Panc1 (cell line): Measurements from ENCODE around the gene PDE6A. TPM values are rescaled to one million over a fixed set of nuclear protein-coding genes. Genes with fewer than 3 reads are reported as not detected.

ENCODE experiments used
- ATAC-seq: fragments of 200-7000 bp; cut with Tn5 transposase; 2 replicates; pipeline ENCODE4 v1.9.1; 2020; ENCODE audit warnings: mild to moderate bottlenecking, moderate library complexity
- BruUV-seq: library from RNA; stranded (reverse); fragments of 400-500 nt; replicated peaks from 2 replicates; lab custom pipeline; 2021; lab: Mats Ljungman, UMichigan
- CTCF ChIA-PET: fragments of 300-600 bp; sonication (Branson Sonifier 250); formaldehyde crosslinking; loops from one replicate; lab custom pipeline; 2022; ENCODE audit warnings: antibody characterized with exemption; lab: Charles Lee
- POLR2A ChIA-PET: fragments of 300-600 bp; sonication (Branson Sonifier 250); formaldehyde crosslinking; loops from one replicate; lab custom pipeline; 2022; ENCODE audit warnings: antibody characterized with exemption; lab: Charles Lee
- DNase-seq: peaks from one replicate; pipeline ENCODE4 v3.0.0-alpha.2; 2010; ENCODE audit warnings: low read depth, low spot score
- H3K27ac ChIP-seq: 2 replicates; pipeline ENCODE4 v1.5.1; 2011; ENCODE audit warnings: mild to moderate bottlenecking, low read length, inconsistent platforms
- H3K27me3 ChIP-seq: fragments of 200-500 bp; sonication (Bioruptor generic); 2 replicates; pipeline ENCODE4 v1.6.0; 2014; ENCODE audit warnings: low read length, inconsistent platforms; ENCODE audit not compliant: control insufficient read depth, insufficient read depth
- H3K36me3 ChIP-seq: fragments of 200-500 bp; sonication (Bioruptor generic); 2 replicates; pipeline ENCODE4 v1.5.1; 2014; ENCODE audit warnings: inconsistent platforms, mild to moderate bottlenecking, low read length, moderate library complexity; ENCODE audit not compliant: control insufficient read depth, insufficient read depth
- H3K4me1 ChIP-seq: 2 replicates; pipeline ENCODE4 v1.5.1; 2011; ENCODE audit warnings: inconsistent platforms, mild to moderate bottlenecking, low read length, moderate library complexity; ENCODE audit not compliant: control insufficient read depth, insufficient read depth
- H3K4me3 ChIP-seq, 2 experiments: 2 replicates each; pipeline ENCODE4 v1.5.1; 2011 to 2012; ENCODE audit warnings: low read depth in 2 of 2, low read length in 2 of 2, mild to moderate bottlenecking in 2 of 2, inconsistent platforms in 1 of 2, moderate library complexity in 1 of 2
- H3K9me3 ChIP-seq: fragments of 200-500 bp; sonication (Bioruptor generic); 2 replicates; pipeline ENCODE4 v1.5.1; 2014; ENCODE audit warnings: low read depth, mild to moderate bottlenecking, inconsistent platforms, low read length, moderate library complexity; ENCODE audit not compliant: control insufficient read depth, insufficient read depth
- POLR2AphosphoS5 ChIP-seq: IDR thresholded peaks from 2 replicates; pipeline ENCODE4 v1.6.1; 2012; ENCODE audit warnings: mild to moderate bottlenecking, low read depth, low read length, moderate library complexity
- SIN3A ChIP-seq: IDR thresholded peaks from 2 replicates; pipeline ENCODE4 v1.6.1; 2012; ENCODE audit warnings: low read depth, mild to moderate bottlenecking, low read length, moderate library complexity, borderline replicate concordance; ENCODE audit not compliant: insufficient read depth
- TCF7L2 ChIP-seq: IDR thresholded peaks from 2 replicates; pipeline ENCODE4 v1.6.1; 2011; ENCODE audit warnings: mild to moderate bottlenecking, low read depth, low read length, inconsistent platforms
- in situ Hi-C: cut with HindIII; loops from 2 replicates; pipeline ENCODE4 v1.10.0; 2016; ENCODE audit warnings: low sequenced_read_pairs, low pct_unique_long_range_greater_than_20kb
- intact Hi-C: fragments of 100-400 bp; cut with micrococcal nuclease; formaldehyde crosslinking; loops from one replicate; pipeline ENCODE4 v1.10.0; 2022; ENCODE audit not compliant: unreplicated experiment
- total RNA-seq: library from RNA; stranded (reverse); gene quantifications from one replicate; pipeline ENCODE4 v1.2.1, GENCODE V29; 2021; ENCODE audit not compliant: unreplicated experiment
- TF ChIP-seq, protein P1 (sequence below): fragments of 450-650 bp; IDR thresholded peaks from 2 replicates; pipeline ENCODE4 v1.5.1; 2017; ENCODE audit warnings: mild to moderate bottlenecking
- TF ChIP-seq, protein P2 (sequence below), 2 experiments: IDR thresholded peaks; 2 replicates each; pipeline ENCODE4 v1.6.1; 2011 to 2012; ENCODE audit warnings: low read depth in 2 of 2, control low read depth in 1 of 2, low read length in 1 of 2, mild to moderate bottlenecking in 1 of 2, moderate library complexity in 1 of 2; ENCODE audit not compliant: insufficient read depth in 1 of 2

The PDE6A gene
- total RNA-seq, 1 experiment from 2014 or later: 0.33 TPM

DNA sequence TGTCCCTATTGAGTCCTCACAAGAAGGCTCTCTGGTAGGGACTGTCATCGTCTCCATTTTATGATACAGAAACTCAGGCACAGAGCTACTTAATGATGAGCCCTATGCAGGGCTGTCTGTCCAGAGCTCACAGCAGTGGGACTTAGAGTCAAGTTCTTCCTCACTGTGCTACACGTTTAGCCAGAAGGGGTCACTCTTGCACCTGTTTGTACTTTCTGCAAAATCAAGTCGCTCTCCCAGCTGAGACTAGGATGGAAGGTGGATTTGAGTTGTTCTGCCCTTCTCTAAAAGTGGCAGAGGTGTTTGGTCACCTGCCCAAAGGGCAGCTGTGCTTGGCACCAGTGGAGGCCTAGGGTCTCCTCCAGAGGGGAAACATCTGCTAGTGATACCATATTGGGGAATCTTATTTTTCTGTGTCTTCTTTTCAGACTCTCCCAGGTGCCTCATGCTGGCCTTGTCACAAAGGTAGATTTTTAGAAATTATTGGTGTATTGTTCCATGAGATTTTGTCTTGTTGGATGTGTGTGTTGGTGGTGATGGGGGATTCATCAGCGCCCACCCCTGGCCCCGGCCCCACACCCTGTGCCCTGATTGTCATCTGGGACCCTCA lies 110.2 kb downstream of the PDE6A start:
- Histone ChIP-seq H3K4me3 (no peak overlapping the region), H3K4me1 (peaks cover 10% of the 10 kb centered on the region), H3K27me3 (no peaks in the 10 kb centered on the region), H3K27ac (no peak overlapping the region), H3K9me3 (no peaks in the 10 kb centered on the region), H3K36me3 (no peaks in the 10 kb centered on the region)
- POLR2A ChIA-PET: no interaction called here
- intact Hi-C loops (loop anchor here (1.0 kb wide), 1 partner anchor 156 kb away; no protein-coding TSS in a partner anchor), in situ Hi-C loops (no loop called here)
- DNase-seq (peak; percentile 69), ATAC-seq (peak; percentile 77)
- TF ChIP-seq TCF7L2 (no peak), POLR2AphosphoS5 (no peak), SIN3A (no peak)
- TF ChIP-seq, protein P1, sequence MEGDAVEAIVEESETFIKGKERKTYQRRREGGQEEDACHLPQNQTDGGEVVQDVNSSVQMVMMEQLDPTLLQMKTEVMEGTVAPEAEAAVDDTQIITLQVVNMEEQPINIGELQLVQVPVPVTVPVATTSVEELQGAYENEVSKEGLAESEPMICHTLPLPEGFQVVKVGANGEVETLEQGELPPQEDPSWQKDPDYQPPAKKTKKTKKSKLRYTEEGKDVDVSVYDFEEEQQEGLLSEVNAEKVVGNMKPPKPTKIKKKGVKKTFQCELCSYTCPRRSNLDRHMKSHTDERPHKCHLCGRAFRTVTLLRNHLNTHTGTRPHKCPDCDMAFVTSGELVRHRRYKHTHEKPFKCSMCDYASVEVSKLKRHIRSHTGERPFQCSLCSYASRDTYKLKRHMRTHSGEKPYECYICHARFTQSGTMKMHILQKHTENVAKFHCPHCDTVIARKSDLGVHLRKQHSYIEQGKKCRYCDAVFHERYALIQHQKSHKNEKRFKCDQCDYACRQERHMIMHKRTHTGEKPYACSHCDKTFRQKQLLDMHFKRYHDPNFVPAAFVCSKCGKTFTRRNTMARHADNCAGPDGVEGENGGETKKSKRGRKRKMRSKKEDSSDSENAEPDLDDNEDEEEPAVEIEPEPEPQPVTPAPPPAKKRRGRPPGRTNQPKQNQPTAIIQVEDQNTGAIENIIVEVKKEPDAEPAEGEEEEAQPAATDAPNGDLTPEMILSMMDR: peak; percentile 89
- TF ChIP-seq, protein P2, sequence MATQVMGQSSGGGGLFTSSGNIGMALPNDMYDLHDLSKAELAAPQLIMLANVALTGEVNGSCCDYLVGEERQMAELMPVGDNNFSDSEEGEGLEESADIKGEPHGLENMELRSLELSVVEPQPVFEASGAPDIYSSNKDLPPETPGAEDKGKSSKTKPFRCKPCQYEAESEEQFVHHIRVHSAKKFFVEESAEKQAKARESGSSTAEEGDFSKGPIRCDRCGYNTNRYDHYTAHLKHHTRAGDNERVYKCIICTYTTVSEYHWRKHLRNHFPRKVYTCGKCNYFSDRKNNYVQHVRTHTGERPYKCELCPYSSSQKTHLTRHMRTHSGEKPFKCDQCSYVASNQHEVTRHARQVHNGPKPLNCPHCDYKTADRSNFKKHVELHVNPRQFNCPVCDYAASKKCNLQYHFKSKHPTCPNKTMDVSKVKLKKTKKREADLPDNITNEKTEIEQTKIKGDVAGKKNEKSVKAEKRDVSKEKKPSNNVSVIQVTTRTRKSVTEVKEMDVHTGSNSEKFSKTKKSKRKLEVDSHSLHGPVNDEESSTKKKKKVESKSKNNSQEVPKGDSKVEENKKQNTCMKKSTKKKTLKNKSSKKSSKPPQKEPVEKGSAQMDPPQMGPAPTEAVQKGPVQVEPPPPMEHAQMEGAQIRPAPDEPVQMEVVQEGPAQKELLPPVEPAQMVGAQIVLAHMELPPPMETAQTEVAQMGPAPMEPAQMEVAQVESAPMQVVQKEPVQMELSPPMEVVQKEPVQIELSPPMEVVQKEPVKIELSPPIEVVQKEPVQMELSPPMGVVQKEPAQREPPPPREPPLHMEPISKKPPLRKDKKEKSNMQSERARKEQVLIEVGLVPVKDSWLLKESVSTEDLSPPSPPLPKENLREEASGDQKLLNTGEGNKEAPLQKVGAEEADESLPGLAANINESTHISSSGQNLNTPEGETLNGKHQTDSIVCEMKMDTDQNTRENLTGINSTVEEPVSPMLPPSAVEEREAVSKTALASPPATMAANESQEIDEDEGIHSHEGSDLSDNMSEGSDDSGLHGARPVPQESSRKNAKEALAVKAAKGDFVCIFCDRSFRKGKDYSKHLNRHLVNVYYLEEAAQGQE (IDR thresholded peaks at IDR 0.05; ENCODE audit: insufficient read depth in 1 of 2, low read depth in 2 of 2, low read length in 1 of 2): no peak
- BruUV-seq: no TSS peak
- CTCF ChIA-PET: interaction anchor here (0.5 to 4.2 kb wide), 14 partner anchors 18 to 292 kb away, joined by 3 to 52 read pairs (median 4); partner anchors contain the start of gene SLC26A2

DNA sequence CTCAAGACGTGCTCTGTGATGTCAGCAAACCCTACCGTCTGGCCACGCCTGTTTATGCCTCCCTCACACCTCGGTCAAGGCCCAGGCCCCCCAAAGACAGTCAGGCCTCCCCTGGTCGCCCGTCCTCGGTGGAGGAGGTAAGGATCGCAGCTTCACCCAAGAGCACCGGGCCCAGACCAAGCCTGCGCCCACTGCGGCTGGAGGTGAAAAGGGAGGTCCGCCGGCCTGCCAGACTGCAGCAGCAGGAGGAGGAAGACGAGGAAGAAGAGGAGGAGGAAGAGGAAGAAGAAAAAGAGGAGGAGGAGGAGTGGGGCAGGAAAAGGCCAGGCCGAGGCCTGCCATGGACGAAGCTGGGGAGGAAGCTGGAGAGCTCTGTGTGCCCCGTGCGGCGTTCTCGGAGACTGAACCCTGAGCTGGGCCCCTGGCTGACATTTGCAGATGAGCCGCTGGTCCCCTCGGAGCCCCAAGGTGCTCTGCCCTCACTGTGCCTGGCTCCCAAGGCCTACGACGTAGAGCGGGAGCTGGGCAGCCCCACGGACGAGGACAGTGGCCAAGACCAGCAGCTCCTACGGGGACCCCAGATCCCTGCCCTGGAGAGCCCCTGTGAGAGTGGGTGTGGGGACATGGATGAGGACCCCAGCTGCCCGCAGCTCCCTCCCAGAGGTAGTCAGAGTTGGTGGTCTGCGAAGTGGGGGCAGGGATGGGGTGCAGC lies 111.3 kb downstream of the PDE6A start:
- H3K4me1 ChIP-seq: peaks cover 2% of the 10 kb centered on the region
- ChIA-PET POLR2A (no interaction called here), CTCF (interaction anchor here (0.9 to 4.2 kb wide), 7 partner anchors 74 to 196 kb away, joined by 3 to 52 read pairs (median 4); partner anchors contain the start of gene SLC26A2)
- no TSS peak for BruUV-seq
- TF ChIP-seq, protein P1: no peak
- no peak for TF ChIP-seq POLR2AphosphoS5
- TF ChIP-seq, protein P2 (IDR thresholded peaks at IDR 0.05; ENCODE audit: insufficient read depth in 1 of 2, low read depth in 2 of 2, low read length in 1 of 2): no peak
- in situ Hi-C loops (no loop called here), intact Hi-C loops (no loop called here)
- H3K27ac ChIP-seq: no peak overlapping the region
- no peaks in the 10 kb centered on the region for H3K9me3 ChIP-seq
- H3K36me3 ChIP-seq: no peaks in the 10 kb centered on the region
- no peaks in the 10 kb centered on the region for H3K27me3 ChIP-seq
- DNase-seq: no peak
- no peak overlapping the region for H3K4me3 ChIP-seq
- ATAC-seq: no peak
